HL-60 (cell line): ENCODE results near the gene MXRA7.

ENCODE experiments used
- DNase-seq, 2 experiments: peaks; one replicate each; pipeline ENCODE4 v3.0.0-alpha.2; 2010 to 2020; ENCODE audit warnings: low read depth in 1 of 2, low spot score in 1 of 2
- H3K27ac ChIP-seq: fragments of 250-450 bp; sonication (Bioruptor Pico); replicated peaks from 2 replicates; pipeline ENCODE4 v1.5.1; 2020; ENCODE audit warnings: mild to moderate bottlenecking, moderate library complexity
- H3K27me3 ChIP-seq: fragments of 250-450 bp; sonication (Bioruptor Pico); 2 replicates; pipeline ENCODE4 v1.5.1; 2021; ENCODE audit warnings: mild to moderate bottlenecking, moderate library complexity; ENCODE audit not compliant: insufficient read depth, poor library complexity, severe bottlenecking
- H3K4me3 ChIP-seq: replicated peaks from 2 replicates; pipeline ENCODE4 v1.5.1; 2011; ENCODE audit warnings: mild to moderate bottlenecking, control low read depth, low read length; ENCODE audit not compliant: insufficient read depth
- CTCF ChIP-seq: IDR thresholded peaks from one replicate; pipeline ENCODE4 v1.5.1; 2011; ENCODE audit warnings: low read length, control low read depth, inconsistent platforms; ENCODE audit not compliant: insufficient read depth
- GABPA ChIP-seq: IDR thresholded peaks from 2 replicates; pipeline ENCODE4 v1.6.1; 2012; ENCODE audit warnings: low read depth
- POLR2AphosphoS5 ChIP-seq: IDR thresholded peaks from 2 replicates; pipeline ENCODE4 v1.6.1; 2012; ENCODE audit warnings: low read depth
- SPI1 ChIP-seq: IDR thresholded peaks from 2 replicates; pipeline ENCODE4 v1.6.1; 2012; ENCODE audit warnings: low read depth, mild to moderate bottlenecking, borderline replicate concordance
- TF ChIP-seq, protein P1 (sequence below): IDR thresholded peaks from 2 replicates; pipeline ENCODE4 v1.6.1; 2012; ENCODE audit warnings: low read depth; ENCODE audit not compliant: insufficient replicate concordance

Gene MXRA7

GRCh38 chr17:76673729-76674128, 37.0 kb downstream of the MXRA7 start:
- Histone ChIP-seq H3K27me3 (no peaks in the 10 kb centered on the region), H3K4me3 (no peak overlapping the region), H3K27ac (no peak overlapping the region)
- DNase-seq, result no peak
- TF ChIP-seq POLR2AphosphoS5, result no peak
- no peak for TF ChIP-seq SPI1
- TF ChIP-seq GABPA, result no peak
- TF ChIP-seq, protein P1, sequence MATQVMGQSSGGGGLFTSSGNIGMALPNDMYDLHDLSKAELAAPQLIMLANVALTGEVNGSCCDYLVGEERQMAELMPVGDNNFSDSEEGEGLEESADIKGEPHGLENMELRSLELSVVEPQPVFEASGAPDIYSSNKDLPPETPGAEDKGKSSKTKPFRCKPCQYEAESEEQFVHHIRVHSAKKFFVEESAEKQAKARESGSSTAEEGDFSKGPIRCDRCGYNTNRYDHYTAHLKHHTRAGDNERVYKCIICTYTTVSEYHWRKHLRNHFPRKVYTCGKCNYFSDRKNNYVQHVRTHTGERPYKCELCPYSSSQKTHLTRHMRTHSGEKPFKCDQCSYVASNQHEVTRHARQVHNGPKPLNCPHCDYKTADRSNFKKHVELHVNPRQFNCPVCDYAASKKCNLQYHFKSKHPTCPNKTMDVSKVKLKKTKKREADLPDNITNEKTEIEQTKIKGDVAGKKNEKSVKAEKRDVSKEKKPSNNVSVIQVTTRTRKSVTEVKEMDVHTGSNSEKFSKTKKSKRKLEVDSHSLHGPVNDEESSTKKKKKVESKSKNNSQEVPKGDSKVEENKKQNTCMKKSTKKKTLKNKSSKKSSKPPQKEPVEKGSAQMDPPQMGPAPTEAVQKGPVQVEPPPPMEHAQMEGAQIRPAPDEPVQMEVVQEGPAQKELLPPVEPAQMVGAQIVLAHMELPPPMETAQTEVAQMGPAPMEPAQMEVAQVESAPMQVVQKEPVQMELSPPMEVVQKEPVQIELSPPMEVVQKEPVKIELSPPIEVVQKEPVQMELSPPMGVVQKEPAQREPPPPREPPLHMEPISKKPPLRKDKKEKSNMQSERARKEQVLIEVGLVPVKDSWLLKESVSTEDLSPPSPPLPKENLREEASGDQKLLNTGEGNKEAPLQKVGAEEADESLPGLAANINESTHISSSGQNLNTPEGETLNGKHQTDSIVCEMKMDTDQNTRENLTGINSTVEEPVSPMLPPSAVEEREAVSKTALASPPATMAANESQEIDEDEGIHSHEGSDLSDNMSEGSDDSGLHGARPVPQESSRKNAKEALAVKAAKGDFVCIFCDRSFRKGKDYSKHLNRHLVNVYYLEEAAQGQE, result no peak
- TF ChIP-seq CTCF, result no peak

DNA sequence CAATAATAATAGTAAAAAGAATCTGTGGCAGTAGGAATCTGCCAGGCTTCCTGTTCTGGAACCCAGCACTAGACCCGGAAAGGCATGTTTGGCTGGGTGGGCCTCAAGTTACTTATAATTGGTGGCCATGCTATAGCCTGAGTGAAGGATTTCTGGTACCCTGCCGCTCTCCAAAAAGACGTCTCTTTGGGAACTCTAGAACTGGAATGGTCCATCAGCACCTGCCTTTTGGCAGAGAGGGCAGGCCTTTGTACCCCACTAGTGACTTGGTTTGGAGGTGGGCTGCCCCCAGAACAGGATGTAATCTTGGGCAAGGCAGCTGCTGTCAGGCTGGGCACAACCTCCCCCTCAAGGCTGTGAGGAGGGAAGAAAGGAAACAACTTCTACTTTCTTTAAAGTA, 37.9 kb downstream of the MXRA7 start:
- Histone ChIP-seq H3K27me3 (no peaks in the 10 kb centered on the region), H3K4me3 (no peak overlapping the region), H3K27ac (no peak overlapping the region)
- no peak for TF ChIP-seq GABPA
- no peak for DNase-seq

DNA sequence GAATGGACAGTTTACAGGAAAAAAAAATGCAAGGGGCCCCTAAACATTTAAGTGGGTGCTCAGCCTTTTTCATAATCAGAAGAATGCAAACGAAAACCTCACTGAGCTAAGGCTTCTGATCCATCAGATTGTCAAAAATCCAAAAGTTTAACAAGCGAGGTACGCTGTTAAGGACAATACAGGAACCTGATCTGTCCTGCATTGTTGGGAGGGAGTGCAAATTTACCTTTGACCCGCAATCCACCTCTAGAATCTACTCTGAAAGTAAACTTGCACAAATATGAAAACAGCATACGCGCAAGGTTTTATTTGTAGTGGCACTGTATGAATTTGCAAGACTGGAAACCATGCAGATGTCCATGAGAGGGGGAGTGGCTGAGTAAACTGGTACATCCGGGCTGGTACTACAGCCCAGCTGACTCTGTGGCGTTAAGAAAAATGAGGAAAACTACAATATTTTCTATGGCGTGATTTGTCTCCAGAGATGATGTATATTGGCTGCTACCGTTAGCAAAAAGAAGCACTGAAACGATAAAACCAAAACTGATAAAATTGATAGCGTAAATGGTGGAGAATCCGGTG, 38.4 kb downstream of the MXRA7 start:
- Histone ChIP-seq H3K27ac (peak overlapping the region; percentile 68), H3K4me3 (peak overlapping the region; percentile 67), H3K27me3 (no peaks in the 10 kb centered on the region)
- no peak for DNase-seq
- TF ChIP-seq POLR2AphosphoS5, result no peak
- TF ChIP-seq SPI1, result no peak
- TF ChIP-seq, protein P1, result no peak
- TF ChIP-seq GABPA, result no peak
- TF ChIP-seq CTCF, result no peak

- Histone ChIP-seq H3K4me3 (peak overlapping the region; percentile 67), H3K27me3 (no peaks in the 10 kb centered on the region), H3K27ac (peak overlapping the region; percentile 68)
- TF ChIP-seq SPI1, result no peak
- no peak for TF ChIP-seq CTCF
- TF ChIP-seq POLR2AphosphoS5, result no peak; the same call in 1 of the 2 replicates
- TF ChIP-seq, protein P1, result no peak
- TF ChIP-seq GABPA, result no peak
- no peak for DNase-seq
Measured at GRCh38 chr17:76671912-76672262, 38.9 kb downstream of the MXRA7 start.
